SK-N-SH (cell line): ENCODE measurements around the gene ATF6B. TPM values are rescaled to one million over a fixed set of nuclear protein-coding genes. Genes with fewer than 3 reads are reported as not detected.
A peak's percentile ranks its signal among the peaks of the same experiment; 100 is the strongest.

ENCODE experiments used
- CTCF ChIA-PET: fragments of 300-600, 350-600 bp; formaldehyde crosslinking; extraction: SDS; loops from one replicate; lab custom pipeline; 2021; lab: Yijun Ruan, JAX
- POLR2A ChIA-PET: fragments of 350-600 bp; sonication (Branson Sonifier 250); formaldehyde crosslinking; extraction: SDS; loops from one replicate; lab custom pipeline; 2020; ENCODE audit warnings: antibody characterized with exemption, inconsistent platforms; lab: Yijun Ruan, JAX
- DNase-seq: peaks from one replicate; pipeline ENCODE4 v3.0.0; 2012
- H2AFZ ChIP-seq: fragments of 200-600 bp; sonication (generic); 2 replicates; pipeline ENCODE4 v1.8.1; 2016; ENCODE audit warnings: antibody characterized with exemption, mild to moderate bottlenecking, low read depth
- H3F3A ChIP-seq: fragments of 200-600 bp; sonication (generic); replicated peaks from 2 replicates; pipeline ENCODE3; 2016; ENCODE audit warnings: antibody characterized with exemption, mild to moderate bottlenecking; ENCODE audit not compliant: insufficient read depth
- H3K27ac ChIP-seq, 2 experiments: fragments of 200-500 bp in 1 of 2; fragments of 200-600 bp in 1 of 2; sonication (Bioruptor generic) in 1 of 2; sonication (generic), shearing (Covaris generic) in 1 of 2; 2 replicates each; pipeline versions ENCODE4 v1.5.1 to v1.6.1; 2014 to 2016; ENCODE audit warnings: low read depth in 2 of 2, inconsistent platforms in 1 of 2, low read length in 1 of 2, mild to moderate bottlenecking in 1 of 2, mixed read lengths in 1 of 2
- H3K27me3 ChIP-seq: fragments of 200-600 bp; sonication (generic), shearing (Covaris generic); 2 replicates; pipeline ENCODE4 v1.6.1; 2016; ENCODE audit warnings: mixed run types; ENCODE audit not compliant: insufficient read depth
- H3K36me3 ChIP-seq, 2 experiments: fragments of 200-500 bp in 1 of 2; fragments of 200-600 bp in 1 of 2; sonication (Bioruptor generic) in 1 of 2; sonication (generic) in 1 of 2; replicated peaks in 1 of 2; 2 replicates each; pipeline versions ENCODE3 to v1.5.1; 2014 to 2016; ENCODE audit warnings: low read length in 1 of 2, mild to moderate bottlenecking in 1 of 2; ENCODE audit not compliant: insufficient read depth in 2 of 2, control insufficient read depth in 1 of 2
- H3K4me1 ChIP-seq, 2 experiments: fragments of 200-500 bp in 1 of 2; fragments of 200-600 bp in 1 of 2; sonication (Bioruptor generic) in 1 of 2; sonication (generic), shearing (Covaris generic) in 1 of 2; 2 replicates each; pipeline versions ENCODE4 v1.5.1 to v1.6.1; 2014 to 2016; ENCODE audit warnings: low read depth in 1 of 2, low read length in 1 of 2, mixed run types in 1 of 2; ENCODE audit not compliant: insufficient read depth in 2 of 2, control insufficient read depth in 1 of 2
- H3K4me2 ChIP-seq: fragments of 200-600 bp; sonication (generic), shearing (Covaris generic); 2 replicates; pipeline ENCODE4 v1.6.1; 2017; ENCODE audit warnings: mixed run types
- H3K4me3 ChIP-seq, 2 experiments: fragments of 200-500 bp in 1 of 2; fragments of 200-600 bp in 1 of 2; sonication (Bioruptor generic) in 1 of 2; sonication (generic), shearing (Covaris generic) in 1 of 2; 2 replicates each; pipeline versions ENCODE4 v1.5.1 to v1.8.1; 2014 to 2016; ENCODE audit warnings: low read depth in 2 of 2, inconsistent platforms in 1 of 2, low read length in 1 of 2, mild to moderate bottlenecking in 1 of 2, mixed read lengths in 1 of 2, moderate library complexity in 1 of 2
- H3K79me2 ChIP-seq: fragments of 200-600 bp; sonication (generic); 2 replicates; pipeline ENCODE4 v1.8.1; 2017; ENCODE audit warnings: mild to moderate bottlenecking; ENCODE audit not compliant: insufficient read depth
- H3K9ac ChIP-seq: fragments of 200-600 bp; sonication (generic); 2 replicates; pipeline ENCODE4 v1.6.1; 2017; ENCODE audit warnings: mixed run types
- H3K9me2 ChIP-seq: fragments of 200-600 bp; sonication (generic); 2 replicates; pipeline ENCODE4 v1.6.1; 2017; ENCODE audit warnings: mixed run types
- H3K9me3 ChIP-seq: fragments of 200-600 bp; sonication (generic); 2 replicates; pipeline ENCODE4 v1.6.1; 2017; ENCODE audit warnings: mixed run types, mild to moderate bottlenecking, moderate library complexity
- H4K20me1 ChIP-seq: fragments of 200-600 bp; sonication (generic); 2 replicates; pipeline ENCODE4 v1.6.1; 2017; ENCODE audit warnings: mild to moderate bottlenecking, mixed run types; ENCODE audit not compliant: insufficient read depth
- ELF1 ChIP-seq: IDR thresholded peaks from 2 replicates; pipeline ENCODE4 v1.4.0; 2012
- FOSL2 ChIP-seq: IDR thresholded peaks from 2 replicates; pipeline ENCODE4 v1.4.0; 2012; ENCODE audit warnings: low read depth, mild to moderate bottlenecking, moderate library complexity, borderline replicate concordance
- GATA2 ChIP-seq: sonication (generic); formaldehyde crosslinking; IDR thresholded peaks from 2 replicates; pipeline ENCODE4 v1.5.0; 2020; ENCODE audit warnings: mild to moderate bottlenecking, missing genetic modification reagents
- JUND ChIP-seq: IDR thresholded peaks from 2 replicates; pipeline ENCODE4 v1.4.0; 2012
- MEF2A ChIP-seq: IDR thresholded peaks from 2 replicates; pipeline ENCODE4 v1.4.0; 2012; ENCODE audit warnings: low read depth, borderline replicate concordance
- NFIC ChIP-seq: IDR thresholded peaks from 2 replicates; pipeline ENCODE4 v1.4.0; 2012; ENCODE audit warnings: borderline replicate concordance
- POLR2AphosphoS5 ChIP-seq: IDR thresholded peaks from 2 replicates; pipeline ENCODE4 v1.6.1; 2012; ENCODE audit warnings: low read depth, low read length
- RAD21 ChIP-seq: IDR thresholded peaks from 2 replicates; pipeline ENCODE4 v1.6.1; 2012; ENCODE audit warnings: mild to moderate bottlenecking, low read length
- RFX5 ChIP-seq: IDR thresholded peaks from 2 replicates; pipeline ENCODE4 v1.6.1; 2012; ENCODE audit warnings: mild to moderate bottlenecking, improper control_type of control experiment, low read length
- TAF1 ChIP-seq: IDR thresholded peaks from 2 replicates; pipeline ENCODE4 v1.6.1; 2012; ENCODE audit warnings: low read depth, mild to moderate bottlenecking, low read length, moderate library complexity, borderline replicate concordance
- TCF12 ChIP-seq: IDR thresholded peaks from 2 replicates; pipeline ENCODE4 v1.4.0; 2012
- YY1 ChIP-seq: IDR thresholded peaks from 2 replicates; pipeline ENCODE4 v1.4.0; 2012; ENCODE audit warnings: low read depth, mild to moderate bottlenecking
- WGBS: methylation state at CpG from one replicate; pipeline ENCODE4 v1.1.6; 2017; ENCODE audit warnings: low lambda C conversion rate; 5-methylcytosine and 5-hydroxymethylcytosine counted together
- polyA plus RNA-seq, 3 experiments: library from polyadenylated mRNA; depleted of rRNA; stranded (reverse); fragments of >200 nt; gene quantifications; 2 replicates each; pipeline ENCODE4 v1.2.3, GENCODE V29; 2012
- TF ChIP-seq, protein P1 (sequence below): IDR thresholded peaks from 2 replicates; pipeline ENCODE4 v1.6.1; 2012; ENCODE audit warnings: mild to moderate bottlenecking, low read depth, low read length, moderate library complexity
- TF ChIP-seq, protein P2 (sequence below): fragments of 150-350 bp; IDR thresholded peaks from 2 replicates; pipeline ENCODE4 v1.6.1; 2017; ENCODE audit warnings: antibody characterized with exemption, low read length, low read depth, borderline replicate concordance
- TF ChIP-seq, protein P3 (sequence below): fragments of 150-350 bp; IDR thresholded peaks from 2 replicates; pipeline ENCODE4 v1.6.1; 2016; ENCODE audit warnings: mild to moderate bottlenecking, low read depth, low read length
- TF ChIP-seq, protein P4 (sequence below): IDR thresholded peaks from 2 replicates; pipeline ENCODE4; 2012

ATF6B gene
- polyA plus RNA-seq, 1 of the 3 experiments (the other 2 are of a cell fraction) = 61.3 TPM

DNA sequence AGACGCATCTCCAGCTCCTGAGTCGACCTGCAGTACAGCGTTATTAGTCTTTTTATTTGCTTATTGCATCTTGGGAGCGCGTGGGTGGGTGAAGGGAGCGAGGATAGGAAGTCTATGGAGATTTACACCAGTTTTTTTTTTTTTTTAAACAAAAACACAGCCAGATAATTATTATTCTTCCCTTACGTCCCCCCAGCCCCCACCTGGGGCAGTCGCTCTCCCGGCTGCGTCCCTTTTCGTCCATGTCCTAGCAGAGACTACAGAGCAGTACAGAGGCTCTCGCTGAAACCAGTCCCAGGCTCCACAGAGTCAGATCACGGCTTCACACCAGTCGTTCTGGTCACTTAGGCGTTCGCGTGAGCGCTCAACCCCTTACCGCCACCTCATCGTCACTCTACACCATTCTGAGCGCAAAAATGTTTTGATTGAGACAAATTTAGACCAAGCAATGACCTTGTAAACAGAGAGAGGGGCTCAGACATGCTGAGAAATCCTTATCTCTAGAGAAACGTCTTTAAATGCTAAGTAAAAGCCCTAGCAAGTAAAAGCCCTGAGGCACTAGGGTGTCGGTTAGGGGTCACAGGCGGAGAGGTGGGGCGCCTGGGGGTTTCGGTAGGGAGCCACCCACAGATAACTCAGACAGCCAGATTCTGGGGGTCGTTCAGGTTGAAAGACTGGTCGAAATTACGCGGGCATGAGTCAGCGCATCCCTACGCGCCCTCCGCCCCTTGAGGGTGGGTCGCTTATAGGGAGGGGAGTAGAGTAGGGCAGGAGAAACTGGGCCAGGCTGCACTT, 24.9 kb upstream of the ATF6B start (continued):
- TF ChIP-seq, protein P1, sequence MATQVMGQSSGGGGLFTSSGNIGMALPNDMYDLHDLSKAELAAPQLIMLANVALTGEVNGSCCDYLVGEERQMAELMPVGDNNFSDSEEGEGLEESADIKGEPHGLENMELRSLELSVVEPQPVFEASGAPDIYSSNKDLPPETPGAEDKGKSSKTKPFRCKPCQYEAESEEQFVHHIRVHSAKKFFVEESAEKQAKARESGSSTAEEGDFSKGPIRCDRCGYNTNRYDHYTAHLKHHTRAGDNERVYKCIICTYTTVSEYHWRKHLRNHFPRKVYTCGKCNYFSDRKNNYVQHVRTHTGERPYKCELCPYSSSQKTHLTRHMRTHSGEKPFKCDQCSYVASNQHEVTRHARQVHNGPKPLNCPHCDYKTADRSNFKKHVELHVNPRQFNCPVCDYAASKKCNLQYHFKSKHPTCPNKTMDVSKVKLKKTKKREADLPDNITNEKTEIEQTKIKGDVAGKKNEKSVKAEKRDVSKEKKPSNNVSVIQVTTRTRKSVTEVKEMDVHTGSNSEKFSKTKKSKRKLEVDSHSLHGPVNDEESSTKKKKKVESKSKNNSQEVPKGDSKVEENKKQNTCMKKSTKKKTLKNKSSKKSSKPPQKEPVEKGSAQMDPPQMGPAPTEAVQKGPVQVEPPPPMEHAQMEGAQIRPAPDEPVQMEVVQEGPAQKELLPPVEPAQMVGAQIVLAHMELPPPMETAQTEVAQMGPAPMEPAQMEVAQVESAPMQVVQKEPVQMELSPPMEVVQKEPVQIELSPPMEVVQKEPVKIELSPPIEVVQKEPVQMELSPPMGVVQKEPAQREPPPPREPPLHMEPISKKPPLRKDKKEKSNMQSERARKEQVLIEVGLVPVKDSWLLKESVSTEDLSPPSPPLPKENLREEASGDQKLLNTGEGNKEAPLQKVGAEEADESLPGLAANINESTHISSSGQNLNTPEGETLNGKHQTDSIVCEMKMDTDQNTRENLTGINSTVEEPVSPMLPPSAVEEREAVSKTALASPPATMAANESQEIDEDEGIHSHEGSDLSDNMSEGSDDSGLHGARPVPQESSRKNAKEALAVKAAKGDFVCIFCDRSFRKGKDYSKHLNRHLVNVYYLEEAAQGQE = no peak
- TF ChIP-seq YY1 = no peak
- TF ChIP-seq, protein P2, sequence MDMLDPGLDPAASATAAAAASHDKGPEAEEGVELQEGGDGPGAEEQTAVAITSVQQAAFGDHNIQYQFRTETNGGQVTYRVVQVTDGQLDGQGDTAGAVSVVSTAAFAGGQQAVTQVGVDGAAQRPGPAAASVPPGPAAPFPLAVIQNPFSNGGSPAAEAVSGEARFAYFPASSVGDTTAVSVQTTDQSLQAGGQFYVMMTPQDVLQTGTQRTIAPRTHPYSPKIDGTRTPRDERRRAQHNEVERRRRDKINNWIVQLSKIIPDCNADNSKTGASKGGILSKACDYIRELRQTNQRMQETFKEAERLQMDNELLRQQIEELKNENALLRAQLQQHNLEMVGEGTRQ = no peak
- TF ChIP-seq GATA2 (CRISPR knock-in tag) = no peak
- TF ChIP-seq TCF12 = no peak
- no peak for TF ChIP-seq RFX5
- no peak for TF ChIP-seq JUND
- no peak for TF ChIP-seq ELF1
- TF ChIP-seq, protein P3, sequence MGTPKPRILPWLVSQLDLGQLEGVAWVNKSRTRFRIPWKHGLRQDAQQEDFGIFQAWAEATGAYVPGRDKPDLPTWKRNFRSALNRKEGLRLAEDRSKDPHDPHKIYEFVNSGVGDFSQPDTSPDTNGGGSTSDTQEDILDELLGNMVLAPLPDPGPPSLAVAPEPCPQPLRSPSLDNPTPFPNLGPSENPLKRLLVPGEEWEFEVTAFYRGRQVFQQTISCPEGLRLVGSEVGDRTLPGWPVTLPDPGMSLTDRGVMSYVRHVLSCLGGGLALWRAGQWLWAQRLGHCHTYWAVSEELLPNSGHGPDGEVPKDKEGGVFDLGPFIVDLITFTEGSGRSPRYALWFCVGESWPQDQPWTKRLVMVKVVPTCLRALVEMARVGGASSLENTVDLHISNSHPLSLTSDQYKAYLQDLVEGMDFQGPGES = no peak
- no peak for TF ChIP-seq MEF2A
- TF ChIP-seq, all 33 proteins: peak for 0

DNA sequence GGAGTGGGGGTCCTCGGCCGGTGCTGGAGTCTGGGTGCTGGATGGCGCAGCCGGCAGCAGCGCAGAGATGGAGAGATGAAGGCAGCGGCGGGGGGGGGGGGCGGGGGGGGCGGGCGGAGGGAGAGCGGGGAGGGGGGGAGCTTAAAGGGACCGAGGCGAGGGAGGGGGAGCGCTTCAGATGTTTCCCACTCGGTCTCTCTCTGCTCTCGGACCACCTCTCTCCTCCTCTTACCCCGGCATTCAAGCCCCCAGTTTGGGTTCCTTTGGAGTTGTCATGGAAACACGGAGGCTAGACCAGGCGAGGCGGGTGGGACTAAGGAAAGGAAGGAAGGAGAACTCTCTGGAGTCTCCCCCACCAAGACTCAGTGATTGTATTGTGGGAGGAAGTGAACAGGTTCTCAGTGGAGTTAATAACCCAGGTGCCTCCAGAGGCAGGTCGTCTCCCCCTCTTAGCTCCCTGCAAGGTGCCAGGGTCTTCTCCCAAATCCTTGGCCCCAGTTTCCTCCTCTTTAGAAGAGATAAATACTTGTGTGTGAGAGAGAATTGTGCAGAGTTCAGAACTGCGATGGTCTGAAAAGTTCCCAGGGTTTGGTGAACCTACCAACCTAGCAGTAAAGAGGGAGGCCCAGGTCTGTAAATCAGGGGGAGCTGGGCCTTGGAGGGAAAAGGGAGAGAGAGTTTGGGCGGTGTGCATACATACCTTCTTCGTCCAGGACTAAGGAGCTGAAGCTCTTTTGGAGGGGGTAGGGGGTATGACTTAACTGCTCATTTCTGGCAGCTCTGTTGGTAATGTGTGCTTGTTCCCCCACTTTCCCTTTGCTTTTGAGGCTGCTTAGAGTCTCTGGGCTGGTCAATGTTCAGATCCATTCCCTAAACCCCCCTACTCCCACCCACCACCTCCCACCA, 24.1 kb upstream of the ATF6B start, which contains the start of gene PRRT1:
Gene PRRT1 (minus strand): TSS at position 77 of the 906 bp plus-strand sequence. CDS start 112 bp downstream, outside the sequence.
- peaks cover 0 to 8% of the 10 kb centered on the region in 2 experiments for H3K36me3 ChIP-seq
- peak within 1 kb of the TSS; percentile 94 for H3K4me2 ChIP-seq
- H3K9ac ChIP-seq = peak within 1 kb of the TSS; percentile 84
- peak within 1 kb of the TSS; percentile 87 for H2AFZ ChIP-seq
- no peaks in the 10 kb centered on the region for H3K9me3 ChIP-seq
- no peak for TF ChIP-seq MEF2A
- TF ChIP-seq FOSL2 = no peak
- no peak for TF ChIP-seq TAF1
- no peak for TF ChIP-seq JUND
- TF ChIP-seq RAD21 = no peak
- TF ChIP-seq, protein P4, sequence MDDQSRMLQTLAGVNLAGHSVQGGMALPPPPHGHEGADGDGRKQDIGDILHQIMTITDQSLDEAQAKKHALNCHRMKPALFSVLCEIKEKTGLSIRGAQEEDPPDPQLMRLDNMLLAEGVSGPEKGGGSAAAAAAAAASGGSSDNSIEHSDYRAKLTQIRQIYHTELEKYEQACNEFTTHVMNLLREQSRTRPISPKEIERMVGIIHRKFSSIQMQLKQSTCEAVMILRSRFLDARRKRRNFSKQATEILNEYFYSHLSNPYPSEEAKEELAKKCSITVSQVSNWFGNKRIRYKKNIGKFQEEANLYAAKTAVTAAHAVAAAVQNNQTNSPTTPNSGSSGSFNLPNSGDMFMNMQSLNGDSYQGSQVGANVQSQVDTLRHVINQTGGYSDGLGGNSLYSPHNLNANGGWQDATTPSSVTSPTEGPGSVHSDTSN = no peak
- TF ChIP-seq NFIC = no peak
- TF ChIP-seq POLR2AphosphoS5 = no peak
- 55% methylated on average over 18 of the region's 24 CpGs for WGBS
- H3K4me3 ChIP-seq = peak within 1 kb of the TSS; percentile 75 to 81
- H3K27ac ChIP-seq = peak within 1 kb of the TSS; percentile 86 to 95; a peak in 3 of 4 replicates
- H3K9me2 ChIP-seq = no peaks in the 10 kb centered on the region
- ChIA-PET POLR2A (interaction anchor here (1.6 kb wide), 1 partner anchor 25 kb away, joined by 5 read pairs; no protein-coding TSS in a partner anchor), CTCF (interaction anchor here (0.6 to 0.9 kb wide), 5 partner anchors 14 to 111 kb away, joined by 3 to 8 read pairs (median 4); no protein-coding TSS in a partner anchor)
- H3K79me2 ChIP-seq = peaks cover 19% of the 10 kb centered on the region
- no peaks in the 10 kb centered on the region for H3K27me3 ChIP-seq
- peak; percentile 60 for DNase-seq
- peaks cover 4% of the 10 kb centered on the region for H3F3A ChIP-seq
- peaks cover 13 to 31% of the 10 kb centered on the region in 2 experiments; a peak in 3 of 4 replicates for H3K4me1 ChIP-seq
- H4K20me1 ChIP-seq = no peaks in the 10 kb centered on the region
